Muscle layer of colon (tissue), 2 donors: ENCODE results near the gene YAP1.
"Not testable (repeated sequence)": the region's sequence is repeated elsewhere in the genome, so short reads cannot be mapped to it uniquely, and the experiment has no call there.

Experiments used
- H3K27ac ChIP-seq: one replicate; pipeline ENCODE4 v1.7.0; 2013; ENCODE audit warnings: low read depth, mild to moderate bottlenecking, low read length, moderate library complexity
- H3K27me3 ChIP-seq, 2 donors: one replicate each; pipeline ENCODE4 v1.7.0; 2013; ENCODE audit warnings: low read length in 2 of 2, mild to moderate bottlenecking in 2 of 2; ENCODE audit not compliant: insufficient read depth in 2 of 2, control insufficient read depth in 1 of 2
- H3K36me3 ChIP-seq: one replicate; pipeline ENCODE4 v1.7.0; 2013; ENCODE audit warnings: mild to moderate bottlenecking, low read length; ENCODE audit not compliant: insufficient read depth
- H3K4me1 ChIP-seq: one replicate; pipeline ENCODE4 v1.7.0; 2013; ENCODE audit warnings: mild to moderate bottlenecking, low read length; ENCODE audit not compliant: insufficient read depth
- H3K4me3 ChIP-seq, 2 donors: one replicate each; pipeline ENCODE4 v1.7.0; 2013; ENCODE audit warnings: low read length in 2 of 2, low read depth in 1 of 2, mild to moderate bottlenecking in 1 of 2, moderate library complexity in 1 of 2
- H3K9ac ChIP-seq: one replicate; pipeline ENCODE4 v1.7.0; 2013; ENCODE audit warnings: low read length
- H3K9me3 ChIP-seq: one replicate; pipeline ENCODE4 v1.7.0; 2013; ENCODE audit warnings: mild to moderate bottlenecking, low read length
- donor health status: abdominal sarcoma.
- donor health status: Adenocarcinoma of cecum.

YAP1 gene

DNA sequence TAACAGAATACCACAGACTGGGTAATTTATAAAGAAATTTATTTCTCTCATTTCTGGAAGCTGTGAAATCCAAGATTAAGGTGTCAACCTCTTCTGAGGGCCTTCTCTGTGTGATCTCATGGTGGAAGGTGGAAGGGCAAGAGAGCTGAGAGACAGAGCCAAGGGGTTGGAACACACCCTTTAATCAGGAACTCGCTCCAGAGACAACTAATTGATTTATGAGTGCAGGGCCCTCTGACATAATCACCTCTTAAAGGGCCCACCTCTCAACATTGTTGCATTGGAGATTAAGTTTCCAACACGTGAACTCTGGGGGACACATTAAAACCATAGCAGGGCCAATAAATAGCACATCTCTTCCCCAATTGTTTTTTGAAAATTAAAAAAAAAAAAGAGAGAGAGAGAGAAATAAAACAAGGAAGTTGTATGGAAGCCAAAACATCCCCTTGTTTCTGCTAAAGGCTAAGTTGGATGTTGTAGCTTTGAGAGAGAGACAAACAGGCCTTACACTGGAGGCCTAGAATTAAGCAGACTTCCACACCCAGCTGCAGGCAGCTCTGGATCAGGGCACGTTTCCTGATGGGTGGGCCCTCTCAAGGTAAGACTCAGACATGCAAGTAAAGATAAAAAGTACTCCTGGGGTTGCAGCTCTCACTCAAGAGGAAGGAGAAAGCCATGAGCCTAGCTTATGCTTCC, 142.9 kb downstream of the YAP1 start:
- no peaks in the 10 kb centered on the region for H3K36me3 ChIP-seq
- no peaks in the 10 kb centered on the region for H3K9me3 ChIP-seq
- H3K27me3 ChIP-seq: no peaks in the 10 kb centered on the region
- H3K9ac ChIP-seq: no peak overlapping the region
- H3K27ac ChIP-seq: no peak overlapping the region
- H3K4me1 ChIP-seq: no peaks in the 10 kb centered on the region
- H3K4me3 ChIP-seq: no peak overlapping the region

DNA sequence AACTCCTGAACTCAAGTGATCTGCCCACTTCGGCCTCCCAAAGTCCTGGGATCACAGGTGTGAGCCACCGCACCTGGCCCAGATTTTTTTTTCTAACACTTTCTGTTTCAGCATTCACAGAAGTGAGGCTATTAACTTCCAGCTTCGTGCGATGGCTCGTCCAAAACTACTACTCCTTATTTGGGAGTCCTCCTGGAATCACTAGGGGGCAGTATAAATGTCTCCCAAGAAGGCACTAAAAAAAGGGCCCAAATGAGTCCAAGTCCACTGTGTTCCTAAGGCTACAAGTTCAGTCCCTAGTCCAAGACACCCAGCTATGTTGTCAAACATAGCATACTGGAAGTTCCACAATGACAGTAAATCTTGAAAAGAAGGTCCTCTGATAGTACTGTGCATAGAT, 143.8 kb downstream of the YAP1 start:
- H3K36me3 ChIP-seq: no peaks in the 10 kb centered on the region
- no peaks in the 10 kb centered on the region for H3K9me3 ChIP-seq
- no peak overlapping the region for H3K4me3 ChIP-seq
- H3K4me1 ChIP-seq: no peaks in the 10 kb centered on the region
- H3K9ac ChIP-seq: no peak overlapping the region
- no peaks in the 10 kb centered on the region for H3K27me3 ChIP-seq
- H3K27ac ChIP-seq: no peak overlapping the region

DNA sequence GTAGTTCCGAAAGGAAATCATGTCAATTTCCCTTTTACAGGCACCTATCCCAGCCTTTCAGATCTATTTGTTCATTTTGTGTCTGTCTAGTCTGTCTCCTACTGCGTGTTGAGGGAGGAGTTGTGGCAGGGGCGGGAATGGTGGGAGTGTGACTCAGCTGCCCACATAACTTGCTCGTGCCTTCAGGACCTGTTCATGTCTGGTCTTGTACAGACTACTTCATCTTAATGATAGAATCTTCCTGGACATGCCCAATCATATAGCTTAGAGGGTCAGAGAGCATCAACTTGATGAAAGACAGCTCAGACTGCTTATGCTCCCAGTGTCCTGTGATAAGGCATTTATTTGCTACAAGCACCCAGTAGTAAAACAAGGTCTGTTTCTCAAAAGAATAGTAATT, 146.0 kb downstream of the YAP1 start:
- no peaks in the 10 kb centered on the region for H3K27me3 ChIP-seq
- no peaks in the 10 kb centered on the region for H3K36me3 ChIP-seq
- no peak overlapping the region for H3K4me3 ChIP-seq
- no peak overlapping the region for H3K9ac ChIP-seq
- no peaks in the 10 kb centered on the region for H3K9me3 ChIP-seq
- H3K27ac ChIP-seq: no peak overlapping the region
- H3K4me1 ChIP-seq: no peaks in the 10 kb centered on the region

DNA sequence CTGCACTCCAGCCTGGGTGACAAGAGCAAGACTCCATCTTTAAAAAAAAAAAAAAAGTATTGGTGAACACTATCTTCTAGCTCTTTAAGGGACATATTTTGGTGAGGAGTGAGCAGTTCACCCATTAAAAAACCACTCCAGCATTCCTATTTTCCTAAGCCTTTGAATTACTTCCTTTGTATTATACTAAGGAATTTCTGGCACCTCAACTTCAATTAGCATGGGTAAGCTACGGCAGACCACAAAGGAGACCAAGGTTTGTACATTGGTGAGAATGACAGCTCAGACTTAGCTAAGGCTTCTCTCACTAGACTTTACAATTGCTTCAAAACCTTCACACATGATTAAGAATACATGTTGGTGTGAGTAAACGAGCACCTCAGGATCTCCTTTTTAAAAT, 150.0 kb downstream of the YAP1 start:
- Histone ChIP-seq H3K36me3 (no peaks in the 10 kb centered on the region), H3K27ac (no peak overlapping the region), H3K4me3 (no peak overlapping the region), H3K27me3 (no peaks in the 10 kb centered on the region), H3K4me1 (no peaks in the 10 kb centered on the region), H3K9ac (no peak overlapping the region), H3K9me3 (no peaks in the 10 kb centered on the region)

DNA sequence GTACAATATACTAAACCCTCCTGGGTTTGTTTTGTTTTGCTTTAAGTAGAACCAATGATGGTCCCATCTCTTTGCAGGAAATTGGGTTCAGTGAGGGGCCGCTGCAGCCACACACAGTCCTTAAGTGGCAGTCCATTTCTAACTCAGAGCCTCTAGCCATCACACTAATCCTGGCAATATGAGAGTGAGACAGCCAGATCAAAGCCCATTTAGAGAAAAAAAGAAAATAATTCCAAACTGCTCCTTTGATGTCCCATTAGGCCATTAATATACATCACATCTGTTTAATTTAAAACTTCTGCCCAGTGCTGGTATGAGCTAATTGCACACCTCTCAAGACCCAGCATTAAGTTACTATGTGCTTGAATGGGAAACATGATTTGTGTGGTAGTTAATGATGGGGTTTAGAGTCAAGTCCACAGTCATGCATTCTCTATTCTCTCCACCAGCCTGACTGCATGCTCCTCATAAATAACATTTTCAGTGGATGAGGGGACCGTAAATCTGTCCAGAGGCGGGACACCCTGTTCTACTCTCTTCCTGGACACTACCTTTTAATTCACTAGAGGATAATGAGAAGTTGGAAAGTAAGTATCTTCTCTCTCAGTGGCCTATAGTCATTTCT, 153.2 kb downstream of the YAP1 start:
- Histone ChIP-seq H3K4me1 (no peaks in the 10 kb centered on the region), H3K9me3 (no peaks in the 10 kb centered on the region), H3K27me3 (no peaks in the 10 kb centered on the region), H3K27ac (no peak overlapping the region), H3K9ac (no peak overlapping the region), H3K36me3 (no peaks in the 10 kb centered on the region), H3K4me3 (no peak overlapping the region)

GRCh38 chr11:102264704-102265103, 154.5 kb downstream of the YAP1 start:
- not testable (repeated sequence) for H3K27ac ChIP-seq, H3K4me1 ChIP-seq, H3K27me3 ChIP-seq, H3K9ac ChIP-seq, H3K4me3 ChIP-seq, H3K36me3 ChIP-seq, H3K9me3 ChIP-seq

- no peak overlapping the region for H3K4me3 ChIP-seq
- H3K27me3 ChIP-seq: no peaks in the 10 kb centered on the region
- H3K4me1 ChIP-seq: no peaks in the 10 kb centered on the region
- no peaks in the 10 kb centered on the region for H3K9me3 ChIP-seq
- no peaks in the 10 kb centered on the region for H3K36me3 ChIP-seq
- H3K9ac ChIP-seq: no peak overlapping the region
- no peak overlapping the region for H3K27ac ChIP-seq
These were observed 155.9 kb downstream of the YAP1 start for GRCh38 chr11:102266099-102266498.

DNA sequence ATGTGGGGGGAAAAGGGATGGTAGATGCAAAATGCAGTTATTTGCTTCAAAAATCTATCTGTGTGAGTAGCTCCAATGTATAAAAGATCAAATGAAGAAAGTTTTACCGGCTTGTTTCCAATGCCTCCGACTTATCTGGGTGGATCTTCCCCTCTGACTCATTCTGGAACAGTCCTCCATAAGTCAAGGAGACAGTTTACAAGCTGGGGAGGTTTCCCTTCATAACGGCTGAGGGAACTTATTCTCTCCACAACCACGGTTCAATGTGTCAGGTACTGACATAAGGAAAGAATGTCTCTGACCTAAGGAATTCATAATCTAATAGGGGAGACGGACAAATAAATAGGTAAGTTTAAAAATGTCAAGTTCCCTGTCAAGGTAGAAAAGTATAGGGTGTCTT, 157.4 kb downstream of the YAP1 start:
- peak overlapping the region in 1 of 2 donors; percentile 65 for H3K4me3 ChIP-seq
- H3K36me3 ChIP-seq: no peaks in the 10 kb centered on the region
- H3K9ac ChIP-seq: no peak overlapping the region
- no peak overlapping the region for H3K27ac ChIP-seq
- H3K27me3 ChIP-seq: no peaks in the 10 kb centered on the region
- no peaks in the 10 kb centered on the region for H3K9me3 ChIP-seq
- H3K4me1 ChIP-seq: no peaks in the 10 kb centered on the region

DNA sequence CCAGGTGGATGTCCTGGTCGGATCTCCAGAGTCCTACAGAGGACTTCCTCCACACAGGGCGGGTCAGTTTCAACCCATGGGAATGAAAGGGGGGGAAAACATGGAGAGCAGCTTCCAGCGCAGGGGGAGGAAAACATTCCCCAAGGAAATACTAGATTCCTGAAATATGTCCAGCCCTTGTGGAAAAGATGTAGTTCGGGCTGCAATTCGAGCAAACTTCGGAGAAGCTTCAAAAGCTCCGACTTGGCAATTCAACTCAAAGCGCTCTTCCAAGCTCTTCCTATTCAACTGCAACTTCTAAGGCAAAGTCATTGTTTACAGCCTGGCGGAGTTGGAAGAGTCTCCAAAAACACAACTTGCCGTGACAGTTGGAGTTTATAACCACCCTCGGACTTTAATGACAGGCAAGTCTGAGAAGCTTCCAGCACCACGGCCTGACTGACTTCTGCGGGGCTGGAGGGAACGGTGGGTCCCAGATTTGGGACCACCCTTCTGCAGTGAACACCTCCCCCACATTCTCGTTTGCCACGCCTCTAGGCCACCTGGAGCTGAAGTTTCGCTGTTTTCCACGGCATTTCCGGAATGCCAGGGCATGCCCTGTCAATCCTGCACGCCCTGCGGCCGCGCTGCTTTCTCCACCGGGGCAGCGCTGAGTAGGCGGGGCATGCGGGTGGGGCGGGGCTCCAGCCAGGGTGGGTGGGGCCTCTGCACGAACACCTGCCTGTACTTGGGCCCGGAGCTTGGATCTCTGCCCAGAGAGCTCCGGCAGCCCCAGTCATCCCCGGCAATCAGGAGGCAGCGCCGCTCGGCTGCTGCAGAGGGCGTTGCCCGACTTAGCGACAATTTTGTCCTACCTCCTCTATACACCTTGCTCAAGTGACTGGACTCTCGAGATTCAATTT, 158.1 kb downstream of the YAP1 start:
- Histone ChIP-seq H3K4me1 (no peaks in the 10 kb centered on the region), H3K27me3 (no peaks in the 10 kb centered on the region), H3K36me3 (no peaks in the 10 kb centered on the region), H3K9ac (no peak overlapping the region), H3K9me3 (no peaks in the 10 kb centered on the region), H3K27ac (no peak overlapping the region), H3K4me3 (peak overlapping the region; percentile 11 to 65)

- Histone ChIP-seq H3K9me3 (no peaks in the 10 kb centered on the region), H3K9ac (no peak overlapping the region), H3K4me1 (no peaks in the 10 kb centered on the region), H3K4me3 (peak overlapping the region; percentile 11 to 65), H3K36me3 (no peaks in the 10 kb centered on the region), H3K27me3 (no peaks in the 10 kb centered on the region), H3K27ac (no peak overlapping the region)
These were observed 158.8 kb downstream of the YAP1 start for GRCh38 chr11:102268985-102269470.

DNA sequence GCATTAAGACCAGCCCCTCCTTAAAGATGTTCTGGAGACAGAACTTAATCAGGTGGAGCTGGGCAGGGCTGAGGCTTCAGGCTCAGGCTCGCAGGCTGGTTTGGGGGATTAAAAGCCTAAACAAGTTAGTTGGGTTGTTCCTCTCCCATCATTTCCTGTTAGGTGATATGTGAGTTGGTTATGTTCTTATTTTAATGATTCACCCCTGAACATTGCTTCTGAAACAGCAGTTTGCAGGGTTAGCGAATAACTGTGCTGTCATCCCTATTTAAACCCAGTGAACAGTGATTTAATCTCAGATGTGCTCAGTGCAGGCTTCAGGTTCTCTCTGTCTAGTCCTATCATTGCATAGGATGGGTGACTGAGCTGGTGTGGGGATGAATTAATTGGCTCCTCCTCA, 159.7 kb downstream of the YAP1 start:
- no peaks in the 10 kb centered on the region for H3K36me3 ChIP-seq
- H3K9ac ChIP-seq: no peak overlapping the region
- H3K4me1 ChIP-seq: no peaks in the 10 kb centered on the region
- no peak overlapping the region for H3K4me3 ChIP-seq
- H3K9me3 ChIP-seq: no peaks in the 10 kb centered on the region
- H3K27me3 ChIP-seq: no peaks in the 10 kb centered on the region
- H3K27ac ChIP-seq: no peak overlapping the region
